ENCODE measurements around the gene MYBPC3. TPM values are rescaled to one million over a fixed set of nuclear protein-coding genes. Genes with fewer than 3 reads are reported as not detected.
"Not testable (repeated sequence)": the region's sequence is repeated elsewhere in the genome, so short reads cannot be mapped to it uniquely, and the experiment has no call there.

Gene MYBPC3
- total RNA-seq, 2 donors from 2014 or later = not detected

DNA sequence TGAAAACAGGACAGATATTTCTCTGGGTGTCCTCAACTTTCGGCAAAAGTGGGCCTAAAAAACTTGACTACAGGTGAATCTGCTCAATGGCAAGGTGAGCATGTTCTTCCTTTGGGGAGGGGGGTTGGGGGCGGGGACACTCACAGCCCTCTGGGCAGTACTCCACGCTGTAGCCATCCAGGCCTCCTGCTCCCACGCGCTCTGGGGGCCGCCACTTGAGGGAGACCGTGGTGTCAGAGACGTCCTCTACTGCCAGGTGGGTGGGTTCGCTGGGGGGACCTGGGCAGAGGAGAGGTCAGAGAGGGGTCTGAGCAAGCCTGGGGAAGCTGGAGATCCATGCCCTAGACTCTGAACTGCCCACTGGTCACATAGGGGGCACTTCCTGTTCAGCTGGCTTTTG, 16.8 kb downstream of the MYBPC3 start:
- DNase-seq (ENCODE audit: low spot score in 2 of 2) = no peak
- Mint-ChIP-seq H3K9me3 (no peaks in the 10 kb centered on the region), H3K27ac (no peak overlapping the region), H3K36me3 (no peaks in the 10 kb centered on the region)
- no peak for ATAC-seq

DNA sequence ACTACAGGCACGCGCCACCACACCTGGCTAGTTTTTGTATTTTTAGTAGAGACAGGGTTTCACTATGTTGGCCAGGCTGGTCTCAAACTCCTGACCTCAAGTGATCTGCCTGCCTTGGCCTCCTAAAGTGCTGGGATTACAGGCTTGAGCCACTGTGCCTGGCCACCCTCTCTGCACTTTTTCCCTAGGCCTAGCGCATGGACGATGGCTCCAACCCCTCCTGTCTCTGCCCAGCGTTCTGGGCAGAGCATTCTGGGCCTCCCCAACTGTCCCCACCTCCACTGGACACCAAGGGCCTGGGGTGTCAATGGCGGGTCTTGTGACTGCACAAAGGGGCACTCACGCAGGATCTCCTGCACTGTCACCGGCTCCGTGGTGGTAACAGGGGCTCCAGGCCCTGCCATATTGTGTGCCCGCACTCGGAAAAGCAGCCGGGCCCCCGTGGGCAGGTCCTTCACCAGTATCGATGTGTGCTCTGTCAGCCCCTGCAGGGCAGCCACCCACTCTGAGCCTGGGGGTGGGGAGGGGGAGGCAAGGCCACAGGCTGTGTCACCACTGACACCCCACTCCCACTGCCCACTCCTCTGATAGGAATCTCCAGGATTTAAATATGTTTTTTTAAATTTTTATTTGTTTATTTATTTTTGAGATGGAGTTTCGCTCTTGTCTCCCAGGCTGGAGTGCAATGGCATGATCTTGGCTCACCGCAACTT, 17.6 kb downstream of the MYBPC3 start:
- not testable (repeated sequence) for H3K27ac Mint-ChIP-seq; H3K9me3 Mint-ChIP-seq; H3K36me3 Mint-ChIP-seq; DNase-seq (ENCODE audit: low spot score in 2 of 2); ATAC-seq

GRCh38 chr11:47333886-47334443, 18.5 kb downstream of the MYBPC3 start:
- Mint-ChIP-seq H3K27ac (no peak overlapping the region), H3K9me3 (no peaks in the 10 kb centered on the region), H3K36me3 (no peaks in the 10 kb centered on the region)
- DNase-seq (ENCODE audit: low spot score in 2 of 2) = no peak
- no peak for ATAC-seq

DNA sequence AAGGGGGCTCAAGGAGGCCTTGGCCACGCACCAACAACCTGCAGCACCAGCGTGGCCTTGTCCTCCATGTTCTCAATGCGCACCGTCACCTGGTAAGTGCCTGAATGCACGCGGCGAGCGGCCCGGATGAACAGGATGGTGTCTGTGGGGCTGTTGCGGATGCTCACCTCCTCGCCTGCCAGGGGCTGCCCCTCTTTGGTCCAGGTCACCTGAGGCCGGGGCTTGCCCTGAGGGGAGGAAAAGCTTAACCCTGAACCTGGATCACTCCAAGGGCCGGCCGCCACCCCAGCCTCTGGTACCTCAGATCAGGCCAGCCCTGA, 19.0 kb downstream of the MYBPC3 start:
- H3K9me3 Mint-ChIP-seq = no peaks in the 10 kb centered on the region
- no peak for DNase-seq (ENCODE audit: low spot score in 2 of 2)
- no peak overlapping the region for H3K27ac Mint-ChIP-seq
- no peak for ATAC-seq
- no peaks in the 10 kb centered on the region for H3K36me3 Mint-ChIP-seq

- ATAC-seq = no peak
- Mint-ChIP-seq H3K27ac (no peak overlapping the region), H3K9me3 (no peaks in the 10 kb centered on the region), H3K36me3 (no peaks in the 10 kb centered on the region)
- DNase-seq (ENCODE audit: low spot score in 2 of 2) = no peak
Measured at GRCh38 chr11:47332791-47333525, 19.5 kb downstream of the MYBPC3 start.

DNA sequence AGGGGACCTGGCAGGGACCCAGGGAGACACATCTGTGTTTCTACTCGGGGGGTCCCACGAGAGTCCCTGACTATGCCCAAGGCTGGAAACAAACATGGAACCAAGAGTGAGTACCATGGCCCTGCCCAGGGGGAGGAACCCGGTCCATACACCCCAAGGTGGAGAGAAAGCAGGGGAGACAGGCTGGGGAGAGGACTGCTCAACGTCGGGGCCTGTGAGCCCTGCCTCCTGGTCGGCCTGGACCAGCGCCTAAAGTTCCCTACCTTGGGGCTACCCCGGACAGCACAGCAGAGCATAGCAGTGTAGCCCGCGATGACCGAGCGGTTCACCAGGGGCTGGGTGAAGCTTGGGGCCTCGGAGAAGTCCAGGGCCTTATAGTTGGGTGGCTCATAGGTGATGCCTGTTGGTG, 20.2 kb downstream of the MYBPC3 start:
- Mint-ChIP-seq H3K9me3 (no peaks in the 10 kb centered on the region), H3K27ac (peak overlapping the region; percentile 36 to 39), H3K36me3 (no peaks in the 10 kb centered on the region)
- DNase-seq (ENCODE audit: low spot score in 2 of 2) = no peak
- ATAC-seq = no peak

DNA sequence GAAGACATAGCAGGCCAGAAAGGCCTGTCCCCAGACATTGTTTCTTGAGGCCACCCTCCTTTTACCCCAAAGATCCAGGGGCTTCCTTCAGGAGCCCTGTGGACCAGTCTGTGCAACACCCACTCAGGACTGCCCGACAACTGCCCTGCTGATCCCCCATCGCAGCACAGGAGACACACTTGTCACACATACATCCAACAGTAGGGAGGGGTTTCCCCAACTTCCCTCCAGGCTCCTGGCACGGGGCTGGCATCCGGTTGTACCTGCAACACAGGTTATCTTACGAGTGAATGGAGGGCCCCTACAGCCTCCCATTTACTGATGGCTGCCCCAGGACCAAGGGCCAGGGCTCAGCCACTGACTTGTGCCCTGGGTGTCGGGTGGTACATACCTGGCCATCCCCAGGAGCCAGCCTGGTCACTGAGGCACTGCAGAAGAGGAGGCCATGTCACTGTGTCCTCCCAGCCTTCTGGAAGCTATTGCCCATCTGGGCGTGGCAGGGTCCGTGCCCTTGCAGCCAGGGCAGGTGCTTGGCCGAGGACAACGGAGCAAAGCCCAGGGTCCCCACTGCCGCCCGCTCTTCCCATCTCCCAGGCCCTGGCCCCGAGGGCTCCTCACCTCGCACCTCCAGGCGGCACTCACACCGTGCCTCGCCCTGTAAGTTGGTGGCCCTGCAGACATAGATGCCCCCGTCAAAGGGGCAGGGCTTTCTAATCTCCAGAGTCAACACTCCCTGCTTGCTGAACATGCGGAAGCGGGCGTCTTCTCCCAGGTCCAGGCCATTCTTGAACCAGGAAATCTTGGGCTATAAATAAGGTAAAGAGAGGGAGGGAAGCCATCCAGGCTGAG, 20.8 kb downstream of the MYBPC3 start:
- Mint-ChIP-seq H3K36me3 (no peaks in the 10 kb centered on the region), H3K27ac (peak overlapping the region; percentile 36 to 39), H3K9me3 (no peaks in the 10 kb centered on the region)
- DNase-seq (ENCODE audit: low spot score in 2 of 2) (no peak), ATAC-seq (peak in 1 of 2 donors; percentile 12)

- H3K27ac Mint-ChIP-seq = peak overlapping the region in 1 of 2 donors; percentile 79
- peaks cover 0 to 3% of the 10 kb centered on the region in 2 donors for H3K36me3 Mint-ChIP-seq
- ATAC-seq (no peak), DNase-seq (ENCODE audit: low spot score in 2 of 2) (no peak)
- H3K9me3 Mint-ChIP-seq = no peaks in the 10 kb centered on the region
Measured at GRCh38 chr11:47329987-47330931, 22.2 kb downstream of the MYBPC3 start.

- DNase-seq (ENCODE audit: low spot score in 2 of 2) (no peak), ATAC-seq (no peak)
- Mint-ChIP-seq H3K36me3 (peaks cover 0 to 6% of the 10 kb centered on the region in 2 donors), H3K9me3 (no peaks in the 10 kb centered on the region), H3K27ac (peak overlapping the region in 1 of 2 donors; percentile 79)
Measured at GRCh38 chr11:47329431-47329986, 23.0 kb downstream of the MYBPC3 start.

- ATAC-seq = no peak
- no peak for DNase-seq (ENCODE audit: low spot score in 2 of 2)
- Mint-ChIP-seq H3K9me3 (no peaks in the 10 kb centered on the region), H3K27ac (peak overlapping the region; percentile 36 to 79), H3K36me3 (peaks cover 0 to 6% of the 10 kb centered on the region in 2 donors)
Measured at GRCh38 chr11:47328449-47329390, 23.8 kb downstream of the MYBPC3 start.

DNA sequence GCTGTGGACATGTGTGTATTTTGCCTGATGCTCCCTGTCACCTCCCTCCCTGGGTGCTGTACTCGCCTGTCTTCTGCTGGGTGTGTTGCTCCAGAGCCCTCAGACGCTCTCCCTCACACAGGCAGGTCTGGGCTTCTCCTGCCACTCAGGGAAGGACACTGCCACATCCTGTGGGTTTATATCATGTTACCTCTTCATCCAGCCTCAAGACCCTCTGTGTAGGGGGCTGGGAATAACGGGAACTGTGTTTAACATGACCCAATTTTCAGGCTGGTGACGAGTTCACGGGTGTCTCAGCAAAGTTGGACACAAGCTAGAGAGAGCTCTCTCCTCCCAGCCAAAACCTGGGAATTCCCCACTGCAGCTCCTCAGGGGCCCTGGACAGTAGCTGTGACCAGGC, 24.6 kb downstream of the MYBPC3 start:
- peak overlapping the region; percentile 75 to 79 for H3K27ac Mint-ChIP-seq
- no peak for DNase-seq (ENCODE audit: low spot score in 2 of 2)
- peaks cover 0 to 6% of the 10 kb centered on the region in 2 donors for H3K36me3 Mint-ChIP-seq
- H3K9me3 Mint-ChIP-seq = no peaks in the 10 kb centered on the region
- ATAC-seq = no peak

GRCh38 chr11:47327025-47327424, 25.5 kb downstream of the MYBPC3 start:
- H3K36me3 Mint-ChIP-seq = peaks cover 0 to 6% of the 10 kb centered on the region in 2 donors
- ATAC-seq (no peak), DNase-seq (ENCODE audit: low spot score in 2 of 2) (no peak)
- H3K27ac Mint-ChIP-seq = peak overlapping the region; percentile 79
- H3K9me3 Mint-ChIP-seq = no peaks in the 10 kb centered on the region

DNA sequence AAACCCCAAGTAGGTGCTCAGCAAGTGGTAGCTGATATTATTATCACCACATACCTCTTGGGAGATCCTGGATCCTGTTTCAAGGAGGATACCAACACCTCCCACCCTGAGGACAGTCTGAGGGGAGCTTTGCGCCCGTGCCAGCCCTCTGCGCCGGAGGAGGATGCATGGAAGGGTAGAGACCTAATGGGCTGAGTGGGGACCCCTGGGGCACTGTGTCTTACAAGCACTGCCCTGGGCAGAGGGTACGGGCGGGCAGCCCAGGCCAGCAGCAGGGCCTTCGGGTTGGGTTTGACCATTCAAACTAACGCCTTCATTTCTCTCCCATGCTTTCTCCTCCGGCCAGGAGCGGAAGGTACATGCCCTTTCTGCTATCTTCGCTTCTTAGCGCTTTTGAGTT, 26.3 kb downstream of the MYBPC3 start:
- no peak for ATAC-seq
- peak overlapping the region; percentile 27 to 79 for H3K27ac Mint-ChIP-seq
- no peak for DNase-seq (ENCODE audit: low spot score in 2 of 2)
- no peaks in the 10 kb centered on the region for H3K9me3 Mint-ChIP-seq
- H3K36me3 Mint-ChIP-seq = peaks cover 0 to 6% of the 10 kb centered on the region in 2 donors

GRCh38 chr11:47325271-47326041, 27.0 kb downstream of the MYBPC3 start:
- DNase-seq (ENCODE audit: low spot score in 2 of 2) (no peak), ATAC-seq (no peak)
- no peaks in the 10 kb centered on the region for H3K9me3 Mint-ChIP-seq
- H3K27ac Mint-ChIP-seq = peak overlapping the region; percentile 1 to 79
- H3K36me3 Mint-ChIP-seq = peaks cover 0 to 6% of the 10 kb centered on the region in 2 donors

Measured in activated naive CD4-positive, alpha-beta T cell treated with anti-CD3 and anti-CD28 coated beads, Interleukin-2, amount 50 U/mL, for 72 hours (primary cell).